ENCODE data around the gene MED12L. TPM values are rescaled to one million over a fixed set of nuclear protein-coding genes. Genes with fewer than 3 reads are reported as not detected.

Gene MED12L
- total RNA-seq, 1 experiment from 2014 or later = 6.4 TPM

GRCh38 chr3:151084893-151085226, 604 bp upstream of the MED12L start:
- DNase-seq (ENCODE audit: low read depth, low spot score) = no peak
- ATAC-seq = no peak
- no peaks in the 10 kb centered on the region for H3K27me3 ChIP-seq (ENCODE audit: insufficient read depth, low read length)
- no peak overlapping the region; the same call in 1 of the 2 replicates for H3K27ac ChIP-seq (ENCODE audit: low read depth, low read length)
- ChIA-PET POLR2A (no interaction called here), RAD21 (ENCODE audit: low non-redundant PET in 1 of 2, low total read pairs in 2 of 2, uncharacterized antibody in 2 of 2, unreplicated experiment in 2 of 2) (no interaction called here), CTCF (no interaction called here)
- no peaks in the 10 kb centered on the region for H3K9me2 ChIP-seq (ENCODE audit: insufficient read depth)
- H3K9me3 ChIP-seq (ENCODE audit: control insufficient read depth in 1 of 2, insufficient read depth in 1 of 2, low read depth in 1 of 2, low read length in 2 of 2) = no peaks in the 10 kb centered on the region
- H2AFZ ChIP-seq (ENCODE audit: low read depth, low read length, poor library complexity, severe bottlenecking) = peak overlapping the region; percentile 59
- H3K4me2 ChIP-seq (ENCODE audit: low read length) = peak overlapping the region; percentile 88
- H3K79me2 ChIP-seq (ENCODE audit: insufficient read depth, low read length) = no peaks in the 10 kb centered on the region
- peak overlapping the region in 1 of 2 experiments; percentile 75; a peak in 3 of 4 replicates for H3K4me3 ChIP-seq (replicated peaks in 1 of 2; ENCODE audit: low read depth in 1 of 2, low read length in 2 of 2)
- no peaks in the 10 kb centered on the region for H3K36me3 ChIP-seq (ENCODE audit: control insufficient read depth in 1 of 2, insufficient read depth in 2 of 2, low read length in 2 of 2)
- H3K9ac ChIP-seq (ENCODE audit: low read length) = peak overlapping the region; percentile 50; the same call in 1 of the 2 replicates
- intact Hi-C loops (cut with micrococcal nuclease) = no loop called here
- no TSS peak for BruUV-seq (replicated peaks)
- no peaks in the 10 kb centered on the region for H4K20me1 ChIP-seq (ENCODE audit: insufficient read depth)
- peaks cover 0 to 11% of the 10 kb centered on the region in 2 experiments; a peak in 1 of 4 replicates for H3K4me1 ChIP-seq (ENCODE audit: control insufficient read depth in 1 of 2, insufficient read depth in 2 of 2, low read length in 2 of 2)
- TF ChIP-seq SP1 (IDR thresholded peaks at IDR 0.05; ENCODE audit: low read depth) (no peak), SRF (IDR thresholded peaks at IDR 0.05; ENCODE audit: low read depth) (no peak), EZH2phosphoT487 (IDR thresholded peaks at IDR 0.05; ENCODE audit: borderline replicate concordance) (no peak), CEBPB (IDR thresholded peaks at IDR 0.05; ENCODE audit: low read depth) (no peak), FOSL1 (IDR thresholded peaks at IDR 0.05; ENCODE audit: low read depth) (no peak), POLR2A (IDR thresholded peaks at IDR 0.05; ENCODE audit: borderline replicate concordance, extremely low read depth, insufficient read depth, insufficient read length) (no peak), ZNF274 (IDR thresholded peaks at IDR 0.05; ENCODE audit: low read depth, low read length) (no peak), RAD21 (IDR thresholded peaks at IDR 0.05; ENCODE audit: low read depth) (no peak), YY1 (IDR thresholded peaks at IDR 0.05; ENCODE audit: extremely low read depth, insufficient replicate concordance, low read depth, low read length) (no peak), JUND (IDR thresholded peaks at IDR 0.05) (no peak), ELF1 (IDR thresholded peaks at IDR 0.05; ENCODE audit: borderline replicate concordance, low read depth) (no peak), CBX3 (IDR thresholded peaks at IDR 0.05; ENCODE audit: low read depth) (no peak)
- TF ChIP-seq, protein P1, sequence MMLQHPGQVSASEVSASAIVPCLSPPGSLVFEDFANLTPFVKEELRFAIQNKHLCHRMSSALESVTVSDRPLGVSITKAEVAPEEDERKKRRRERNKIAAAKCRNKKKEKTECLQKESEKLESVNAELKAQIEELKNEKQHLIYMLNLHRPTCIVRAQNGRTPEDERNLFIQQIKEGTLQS (IDR thresholded peaks at IDR 0.05) = no peak
- TF ChIP-seq, protein P2, sequence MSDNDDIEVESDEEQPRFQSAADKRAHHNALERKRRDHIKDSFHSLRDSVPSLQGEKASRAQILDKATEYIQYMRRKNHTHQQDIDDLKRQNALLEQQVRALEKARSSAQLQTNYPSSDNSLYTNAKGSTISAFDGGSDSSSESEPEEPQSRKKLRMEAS (IDR thresholded peaks at IDR 0.05) = no peak
